ENCODE results near the gene MYLK3. TPM values are rescaled to one million over a fixed set of nuclear protein-coding genes. Genes with fewer than 3 reads are reported as not detected.
A peak's percentile ranks its signal among the peaks of the same experiment; 100 is the strongest.
"Not testable (repeated sequence)": the region's sequence is repeated elsewhere in the genome, so short reads cannot be mapped to it uniquely, and the experiment has no call there.

Gene MYLK3
- total and polyA plus RNA-seq, 3 donors from 2014 or later: 18.4 to 88.8 (median 63.4) TPM

DNA sequence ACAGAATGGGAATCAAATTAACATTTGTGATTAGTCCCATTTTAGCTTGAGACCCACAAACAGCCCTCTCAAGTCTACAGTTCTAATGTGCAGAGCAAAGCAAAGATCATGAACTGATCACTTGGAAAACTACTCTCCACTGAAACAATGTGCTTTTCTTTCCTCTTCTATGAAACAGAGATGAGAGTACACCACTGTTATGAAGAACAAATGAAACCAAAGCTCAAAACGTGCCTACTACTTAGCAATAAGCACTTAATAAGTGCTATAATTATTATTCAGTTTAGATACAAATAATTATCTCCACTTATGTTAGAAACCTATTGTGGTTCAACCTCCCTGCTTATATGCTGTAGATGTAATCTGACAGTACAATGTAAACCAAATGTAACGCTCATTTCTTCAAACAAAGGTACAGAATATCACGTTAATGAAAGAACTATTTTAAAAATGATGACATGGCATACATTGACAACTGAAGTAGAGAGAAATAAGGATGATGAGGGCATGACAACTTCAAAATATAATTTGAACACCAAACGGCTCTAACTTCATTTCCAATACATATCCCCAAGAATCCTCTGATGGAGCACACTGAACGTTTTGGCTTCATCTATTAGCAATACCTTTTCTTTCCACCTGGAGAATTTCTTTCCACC, 61.2 kb downstream of the MYLK3 start:
- TF ChIP-seq, protein P1, sequence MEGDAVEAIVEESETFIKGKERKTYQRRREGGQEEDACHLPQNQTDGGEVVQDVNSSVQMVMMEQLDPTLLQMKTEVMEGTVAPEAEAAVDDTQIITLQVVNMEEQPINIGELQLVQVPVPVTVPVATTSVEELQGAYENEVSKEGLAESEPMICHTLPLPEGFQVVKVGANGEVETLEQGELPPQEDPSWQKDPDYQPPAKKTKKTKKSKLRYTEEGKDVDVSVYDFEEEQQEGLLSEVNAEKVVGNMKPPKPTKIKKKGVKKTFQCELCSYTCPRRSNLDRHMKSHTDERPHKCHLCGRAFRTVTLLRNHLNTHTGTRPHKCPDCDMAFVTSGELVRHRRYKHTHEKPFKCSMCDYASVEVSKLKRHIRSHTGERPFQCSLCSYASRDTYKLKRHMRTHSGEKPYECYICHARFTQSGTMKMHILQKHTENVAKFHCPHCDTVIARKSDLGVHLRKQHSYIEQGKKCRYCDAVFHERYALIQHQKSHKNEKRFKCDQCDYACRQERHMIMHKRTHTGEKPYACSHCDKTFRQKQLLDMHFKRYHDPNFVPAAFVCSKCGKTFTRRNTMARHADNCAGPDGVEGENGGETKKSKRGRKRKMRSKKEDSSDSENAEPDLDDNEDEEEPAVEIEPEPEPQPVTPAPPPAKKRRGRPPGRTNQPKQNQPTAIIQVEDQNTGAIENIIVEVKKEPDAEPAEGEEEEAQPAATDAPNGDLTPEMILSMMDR (IDR thresholded peaks at IDR 0.05): no peak
- no peak for TF ChIP-seq POLR2A (IDR thresholded peaks at IDR 0.05)
- no peak for DNase-seq
- Histone ChIP-seq H3K4me1 (peaks cover 40% of the 10 kb centered on the region), H3K36me3 (ENCODE audit: low read depth, missing control alignments) (no peaks in the 10 kb centered on the region), H3K27ac (peak overlapping the region in 1 of 2 donors; percentile 99), H3K4me3 (peak overlapping the region in 1 of 2 donors; percentile 97), H3K27me3 (no peaks in the 10 kb centered on the region), H3K9me3 (no peaks in the 10 kb centered on the region)
- WGBS, 2 donors: 33 to 40% methylated on average over 5 of the region's 5 CpGs
- intact Hi-C loops (cut with DNase I; ENCODE audit: low total_unique reads): no loop called here

DNA sequence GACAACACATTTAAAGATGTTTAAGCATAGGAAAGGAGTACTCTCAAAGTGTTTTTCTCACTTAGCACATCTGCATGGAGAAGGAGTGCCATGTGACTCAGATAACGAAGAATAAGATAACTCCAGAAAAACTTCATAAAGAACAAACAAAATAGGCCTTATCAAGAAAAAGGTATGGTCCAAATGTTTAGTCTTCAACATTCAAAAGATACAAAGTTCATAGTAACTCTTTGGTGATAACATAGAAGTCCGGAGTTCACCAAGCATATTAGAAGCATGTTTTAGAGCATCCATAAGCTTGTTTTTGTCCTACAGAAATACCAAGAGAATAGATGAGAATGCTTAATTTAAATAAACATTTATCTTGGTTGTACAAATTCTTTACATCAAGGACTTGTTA, 66.3 kb downstream of the MYLK3 start:
- H3K27me3 ChIP-seq; DNase-seq; H3K36me3 ChIP-seq (ENCODE audit: low read depth, missing control alignments); intact Hi-C loops (cut with DNase I; ENCODE audit: low total_unique reads); H3K27ac ChIP-seq; H3K4me3 ChIP-seq; H3K9me3 ChIP-seq: not testable (repeated sequence)
- WGBS, 2 donors: 56 to 71% methylated on average over 2 of the region's 2 CpGs
- peaks cover 14% of the 10 kb centered on the region for H3K4me1 ChIP-seq

DNA sequence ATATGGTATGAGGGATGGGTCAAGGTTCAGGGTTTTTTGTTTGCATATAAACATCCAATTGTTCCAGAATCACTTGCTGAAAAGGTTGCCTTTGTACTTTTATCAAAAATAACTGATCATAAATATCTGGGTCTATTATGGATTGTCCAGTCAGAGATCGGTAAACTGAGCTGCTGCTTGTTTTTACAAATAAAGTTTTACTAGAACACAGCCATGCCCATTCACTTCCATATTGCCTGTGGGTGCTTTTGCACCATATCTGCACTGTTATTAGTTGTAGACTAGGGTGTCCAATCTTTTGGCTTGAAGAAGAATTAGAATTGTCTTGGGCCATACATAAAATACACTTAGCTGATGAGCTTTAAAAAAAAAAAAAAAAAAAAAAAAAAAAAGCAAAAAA, 70.2 kb downstream of the MYLK3 start:
- H3K36me3 ChIP-seq (ENCODE audit: low read depth, missing control alignments); H3K4me3 ChIP-seq; H3K27ac ChIP-seq; H3K9me3 ChIP-seq; H3K4me1 ChIP-seq; H3K27me3 ChIP-seq; DNase-seq; intact Hi-C loops (cut with DNase I; ENCODE audit: low total_unique reads): not testable (repeated sequence)
- WGBS, 2 donors: 89 to 95% methylated on average over 1 of the region's 1 CpG

DNA sequence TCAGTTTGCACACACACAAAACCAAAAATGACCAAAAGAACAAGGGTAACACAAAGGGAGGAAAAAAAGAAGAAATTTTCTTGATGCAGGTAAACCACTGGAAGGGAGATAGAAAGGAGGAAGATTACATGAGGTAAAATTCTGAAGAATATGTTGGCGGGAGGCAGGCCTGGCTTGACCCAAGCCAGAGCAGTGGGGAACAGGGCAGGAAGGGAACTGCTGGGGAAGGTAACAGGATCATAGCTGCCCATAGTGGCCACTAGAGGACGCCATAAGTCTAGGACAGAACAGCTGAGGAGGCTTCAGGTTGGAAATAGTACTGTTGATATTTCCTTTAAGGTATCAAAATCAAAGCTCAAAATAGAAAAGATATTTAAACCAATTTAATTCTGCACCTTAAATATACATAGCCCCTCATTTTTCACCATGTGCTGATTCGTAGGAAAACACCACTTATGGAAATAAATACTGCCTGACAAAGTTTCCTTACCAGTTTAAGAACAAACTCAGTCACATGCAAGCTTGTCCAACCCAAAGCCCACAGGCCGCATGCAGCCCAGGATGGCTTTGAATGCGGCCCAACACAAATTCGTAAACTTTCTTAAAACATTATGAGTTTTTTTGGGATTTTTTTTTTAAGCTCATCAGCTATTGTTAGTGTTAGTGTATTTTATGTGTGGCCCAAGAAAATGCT, 74.7 kb downstream of the MYLK3 start:
- H3K36me3 ChIP-seq (ENCODE audit: low read depth, missing control alignments): no peaks in the 10 kb centered on the region

DNA sequence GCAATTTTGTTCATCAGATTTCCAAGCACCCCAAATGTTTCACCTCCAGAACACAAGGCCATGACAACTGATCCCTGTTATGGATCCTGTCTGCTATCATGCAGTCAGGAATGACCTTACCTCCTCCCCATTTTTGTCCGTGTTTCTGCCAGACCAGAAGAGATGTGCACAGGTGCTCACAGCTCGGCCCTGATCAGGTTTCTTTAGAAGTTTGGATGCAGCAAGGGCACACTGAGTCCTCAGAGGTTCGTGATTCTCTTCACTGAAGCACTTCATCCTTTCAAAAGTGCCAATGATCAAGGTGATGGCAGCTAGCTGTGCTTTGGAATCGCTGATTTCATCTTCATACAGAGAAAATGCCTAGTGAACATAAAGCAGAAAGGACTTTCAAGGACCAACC, 86.0 kb downstream of the MYLK3 start:
- no peak for DNase-seq
- no peaks in the 10 kb centered on the region for H3K36me3 ChIP-seq (ENCODE audit: low read depth, missing control alignments)
- H3K4me3 ChIP-seq: no peak overlapping the region
- H3K4me1 ChIP-seq: no peaks in the 10 kb centered on the region
- intact Hi-C loops (cut with DNase I; ENCODE audit: low total_unique reads): no loop called here
- WGBS, 2 donors: 63 to 69% methylated on average over 4 of the region's 4 CpGs
- no peak overlapping the region for H3K27ac ChIP-seq
- no peaks in the 10 kb centered on the region for H3K27me3 ChIP-seq
- H3K9me3 ChIP-seq: no peaks in the 10 kb centered on the region
- no peak for TF ChIP-seq POLR2A (IDR thresholded peaks at IDR 0.05)
- TF ChIP-seq, protein P1 (IDR thresholded peaks at IDR 0.05): no peak

More for the DNA sequence above, 74.7 kb downstream of the MYLK3 start:
- intact Hi-C loops (cut with DNase I; ENCODE audit: low total_unique reads): no loop called here
- H3K9me3 ChIP-seq: no peaks in the 10 kb centered on the region
- WGBS, 2 donors: 51 to 70% methylated on average over 6 of the region's 6 CpGs
- peak; percentile 77 for DNase-seq
- TF ChIP-seq POLR2A (IDR thresholded peaks at IDR 0.05): no peak
- TF ChIP-seq, protein P1 (IDR thresholded peaks at IDR 0.05): peak; percentile 67 to 87 (median 72)
- no peaks in the 10 kb centered on the region for H3K4me1 ChIP-seq
- H3K27ac ChIP-seq: no peak overlapping the region
- H3K4me3 ChIP-seq: no peak overlapping the region
- no peaks in the 10 kb centered on the region for H3K27me3 ChIP-seq
